GM18951 (cell line): ENCODE measurements around the gene CEP112.

Experiments
- POLR2A ChIP-seq: IDR thresholded peaks from 4 replicates; pipeline ENCODE4 v1.6.1; 2011; ENCODE audit warnings: mild to moderate bottlenecking; ENCODE audit not compliant: insufficient read length, insufficient read depth; ENCODE audit errors: extremely low read depth
- in situ Hi-C: fragments of 300-500 bp; cut with MboI; formaldehyde crosslinking; loops from one replicate; pipeline ENCODE4 v1.12.0; 2022; ENCODE audit warnings: low sequenced_read_pairs, mixed read lengths, inconsistent platforms; ENCODE audit not compliant: unreplicated experiment

Gene CEP112

GRCh38 chr17:65901394-65901793 lies 290.5 kb downstream of the CEP112 start:
- TF ChIP-seq POLR2A, result no peak

DNA sequence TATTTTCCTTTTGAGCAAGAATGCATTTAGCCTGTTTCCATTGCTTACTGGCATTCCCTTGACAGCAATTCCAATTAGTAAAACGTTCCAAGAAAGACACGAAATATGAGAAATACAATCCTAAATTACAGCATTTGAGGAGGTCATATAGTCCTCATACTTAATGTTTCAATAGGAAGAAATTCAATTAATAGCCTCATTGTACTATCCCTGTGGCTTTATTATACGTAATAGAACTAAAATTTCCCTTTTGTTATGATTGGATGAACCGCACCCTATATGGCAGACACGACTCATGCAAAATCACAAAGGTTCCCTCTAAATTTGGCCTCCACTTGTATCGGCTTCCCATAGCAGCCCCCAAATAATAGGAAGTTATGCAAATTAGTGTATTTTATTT lies 291.7 kb downstream of the CEP112 start:
- in situ Hi-C loops, result no loop called here
- no peak for TF ChIP-seq POLR2A

More at GRCh38 chr17:65901394-65901793, 290.5 kb downstream of the CEP112 start:
- in situ Hi-C loops, result no loop called here

DNA sequence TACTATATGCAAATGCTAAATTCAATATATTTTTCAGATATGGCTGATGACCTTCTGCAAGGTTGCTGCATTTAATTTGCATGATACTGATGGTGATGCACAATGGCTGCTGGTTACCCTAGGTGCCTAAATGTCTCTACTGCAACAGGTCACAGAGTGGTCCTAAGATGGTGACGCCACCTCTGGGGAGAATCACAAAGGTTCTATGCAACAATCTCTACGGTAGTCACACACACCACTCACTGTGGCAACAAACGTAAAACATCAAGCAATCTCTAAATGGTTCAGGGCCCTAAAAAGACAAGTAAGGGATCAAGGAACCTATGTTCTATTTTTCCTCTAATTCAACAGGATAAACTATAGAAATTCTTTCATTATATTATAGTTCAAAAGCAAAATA lies 293.3 kb downstream of the CEP112 start:
- in situ Hi-C loops, result no loop called here
- no peak for TF ChIP-seq POLR2A

DNA sequence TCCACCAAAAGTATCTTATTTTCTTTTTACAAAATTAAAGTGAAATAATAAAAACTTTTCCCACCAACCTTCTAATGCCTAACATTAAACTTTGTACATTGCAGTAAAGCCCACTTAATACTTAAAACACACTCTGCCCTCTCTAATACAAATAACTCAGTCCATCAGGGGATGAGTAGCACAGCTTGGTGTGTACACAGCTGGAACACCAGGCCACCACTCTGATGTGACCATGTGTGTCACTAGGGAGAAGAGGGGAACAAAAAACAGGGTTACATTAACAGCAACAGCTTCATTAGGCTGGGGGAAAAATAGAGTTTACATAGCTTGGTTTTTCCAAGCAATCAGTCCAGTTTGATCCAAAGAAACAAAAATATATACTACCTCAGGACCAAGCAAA lies 295.0 kb downstream of the CEP112 start:
- in situ Hi-C loops, result no loop called here
- no peak for TF ChIP-seq POLR2A

GRCh38 chr17:65895969-65896368 lies 296.0 kb downstream of the CEP112 start:
- no peak for TF ChIP-seq POLR2A
- in situ Hi-C loops, result no loop called here

DNA sequence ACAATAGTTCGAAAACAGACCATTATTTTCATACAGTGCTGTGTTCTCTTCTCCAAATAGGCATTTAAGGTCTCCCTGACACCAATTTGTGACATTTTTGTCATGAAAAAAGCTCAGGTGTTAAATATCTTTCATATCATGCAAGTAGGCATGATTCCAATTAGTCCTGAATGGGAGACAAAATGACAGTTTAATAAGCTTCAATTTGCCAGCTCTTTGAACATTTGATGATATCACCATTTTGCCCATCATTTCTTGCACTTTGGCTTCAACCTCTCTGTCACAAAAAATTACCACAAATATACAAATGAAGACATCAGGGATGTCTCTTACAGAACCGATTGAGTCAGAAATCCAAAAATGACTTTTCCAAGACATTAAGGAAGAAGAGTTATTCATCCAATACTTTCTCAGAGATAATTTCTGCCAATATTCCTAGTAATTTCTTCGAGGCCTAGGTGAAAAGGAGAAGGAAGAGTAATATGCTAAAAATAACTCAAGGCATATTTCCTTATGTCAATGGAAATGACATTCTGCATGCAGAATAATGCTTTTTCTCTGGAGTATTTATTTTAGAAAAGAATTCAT lies 298.1 kb downstream of the CEP112 start:
- TF ChIP-seq POLR2A, result no peak
- in situ Hi-C loops, result no loop called here

DNA sequence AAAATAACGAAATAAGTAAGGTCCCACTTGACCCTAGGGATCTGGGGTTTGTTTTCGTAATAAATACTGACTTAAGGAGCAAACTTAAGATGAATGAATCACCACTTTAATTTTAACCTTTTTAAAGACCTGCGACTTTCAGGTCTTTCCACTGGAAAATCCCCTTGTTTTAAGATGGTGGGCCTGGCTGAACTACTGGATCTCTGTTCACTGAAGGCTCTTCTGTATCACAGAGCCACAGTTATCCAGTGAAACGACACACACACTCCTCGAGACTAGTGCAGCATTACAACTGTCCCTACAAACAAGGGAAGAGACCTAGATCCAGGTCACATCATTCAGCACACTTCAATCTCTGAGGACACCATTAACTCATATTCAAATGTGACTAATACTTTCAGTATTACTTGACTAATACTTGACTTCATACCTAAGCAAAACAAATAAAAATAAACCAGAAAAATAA lies 299.0 kb downstream of the CEP112 start:
- in situ Hi-C loops, result no loop called here
- TF ChIP-seq POLR2A, result no peak

- TF ChIP-seq POLR2A, result no peak
- in situ Hi-C loops, result no loop called here
Measured at GRCh38 chr17:65891231-65891735, 300.6 kb downstream of the CEP112 start.

DNA sequence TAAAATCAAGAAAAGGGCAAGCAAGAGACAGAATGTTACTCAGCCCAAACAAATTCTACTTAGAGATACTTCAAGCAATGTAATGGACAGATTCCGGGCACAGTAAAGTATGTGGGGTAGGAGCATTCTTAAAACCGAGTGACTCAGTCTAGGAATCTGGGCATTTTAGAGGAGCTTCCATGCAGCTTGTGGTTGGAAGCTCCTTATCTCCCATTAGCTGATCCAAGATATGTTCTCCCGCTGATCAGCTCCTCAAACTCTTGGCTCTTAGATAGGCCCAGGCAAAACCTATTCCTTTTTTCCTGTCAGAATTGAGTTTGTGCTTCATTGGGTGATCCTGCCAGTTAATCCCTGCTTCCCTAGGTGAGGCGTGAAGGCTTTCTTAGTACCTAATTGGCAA lies 303.3 kb downstream of the CEP112 start:
- TF ChIP-seq POLR2A, result no peak
- in situ Hi-C loops, result no loop called here

GRCh38 chr17:65886315-65887245 lies 305.4 kb downstream of the CEP112 start:
- TF ChIP-seq POLR2A, result no peak
- in situ Hi-C loops, result no loop called here

DNA sequence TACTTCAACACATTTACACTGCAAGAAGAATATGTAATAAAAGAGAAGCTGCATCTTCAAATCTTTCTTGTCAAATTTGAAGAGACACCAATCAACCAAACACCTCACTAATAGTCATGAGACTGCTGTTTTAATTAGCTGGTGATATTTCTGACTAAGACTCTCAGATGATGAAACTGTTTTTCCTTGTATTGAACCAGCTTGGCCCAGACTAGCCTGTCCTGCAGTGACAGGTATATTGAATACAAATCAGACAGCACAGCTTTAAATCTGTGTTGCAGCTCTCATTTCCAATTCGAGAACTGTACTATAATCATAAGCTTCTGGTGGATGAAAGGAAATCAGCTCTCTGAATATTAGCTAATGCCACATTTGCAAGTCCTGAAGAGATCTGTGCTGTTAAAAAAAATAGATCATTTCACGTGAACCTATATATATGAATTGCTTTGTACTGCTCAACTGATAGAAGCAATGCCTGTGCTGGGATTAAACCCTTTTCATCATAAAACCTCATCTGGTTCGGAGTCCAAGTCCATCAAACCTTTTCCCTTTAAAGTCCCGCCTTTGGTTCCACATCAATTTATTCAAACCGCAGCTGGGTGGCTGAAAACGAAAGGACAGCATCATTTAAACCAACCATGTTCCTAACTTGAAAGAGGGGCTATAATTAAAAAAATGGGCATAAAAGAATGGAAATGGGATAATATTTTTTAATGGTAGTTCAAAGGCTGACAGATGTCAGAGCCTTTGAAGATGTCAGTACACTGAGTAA lies 306.2 kb downstream of the CEP112 start:
- no peak for TF ChIP-seq POLR2A

GRCh38 chr17:65876985-65877384 lies 314.9 kb downstream of the CEP112 start:
- in situ Hi-C loops, result no loop called here
- TF ChIP-seq POLR2A, result no peak

More for the DNA sequence above, 306.2 kb downstream of the CEP112 start:
- in situ Hi-C loops, result no loop called here

- in situ Hi-C loops, result no loop called here
- TF ChIP-seq POLR2A, result no peak
Measured at GRCh38 chr17:65868881-65869280, 323.1 kb downstream of the CEP112 start.

- no peak for TF ChIP-seq POLR2A
- in situ Hi-C loops, result no loop called here
Measured at GRCh38 chr17:65867014-65867413, 324.9 kb downstream of the CEP112 start.
